Astrocyte of the spinal cord (primary cell): ENCODE data around the gene HYAL1.

Experiments
- DNase-seq: peaks from one replicate; pipeline ENCODE4 v3.0.0; 2011; ENCODE audit warnings: low read depth, low spot score
- H3K4me3 ChIP-seq: 2 replicates; pipeline ENCODE4 v1.5.1; 2011; ENCODE audit warnings: low read depth, mild to moderate bottlenecking, low read length, moderate library complexity
- in situ Hi-C: cut with HindIII; loops from 2 replicates; pipeline ENCODE4 v1.10.0; 2017; ENCODE audit warnings: low sequenced_read_pairs
- TF ChIP-seq, protein P1 (sequence below): IDR thresholded peaks from 2 replicates; pipeline ENCODE4 v1.5.1; 2012; ENCODE audit warnings: low read depth, mild to moderate bottlenecking, low read length, inconsistent platforms

Gene HYAL1

DNA sequence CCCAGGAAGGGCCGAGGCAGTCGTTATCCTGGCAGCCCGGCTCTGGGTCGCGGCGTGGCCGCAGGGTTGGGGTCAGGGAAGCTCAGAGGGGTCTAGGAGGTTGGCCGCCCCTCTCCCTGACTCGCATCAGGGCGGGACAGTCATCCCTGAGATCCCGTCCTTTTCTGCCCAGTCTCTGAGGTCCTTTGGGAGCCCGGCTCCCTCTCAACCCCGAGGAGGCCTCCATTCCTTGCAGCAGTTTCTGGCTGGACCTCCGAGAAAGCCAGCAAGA lies 18.7 kb upstream of the HYAL1 start:
- TF ChIP-seq, protein P1, sequence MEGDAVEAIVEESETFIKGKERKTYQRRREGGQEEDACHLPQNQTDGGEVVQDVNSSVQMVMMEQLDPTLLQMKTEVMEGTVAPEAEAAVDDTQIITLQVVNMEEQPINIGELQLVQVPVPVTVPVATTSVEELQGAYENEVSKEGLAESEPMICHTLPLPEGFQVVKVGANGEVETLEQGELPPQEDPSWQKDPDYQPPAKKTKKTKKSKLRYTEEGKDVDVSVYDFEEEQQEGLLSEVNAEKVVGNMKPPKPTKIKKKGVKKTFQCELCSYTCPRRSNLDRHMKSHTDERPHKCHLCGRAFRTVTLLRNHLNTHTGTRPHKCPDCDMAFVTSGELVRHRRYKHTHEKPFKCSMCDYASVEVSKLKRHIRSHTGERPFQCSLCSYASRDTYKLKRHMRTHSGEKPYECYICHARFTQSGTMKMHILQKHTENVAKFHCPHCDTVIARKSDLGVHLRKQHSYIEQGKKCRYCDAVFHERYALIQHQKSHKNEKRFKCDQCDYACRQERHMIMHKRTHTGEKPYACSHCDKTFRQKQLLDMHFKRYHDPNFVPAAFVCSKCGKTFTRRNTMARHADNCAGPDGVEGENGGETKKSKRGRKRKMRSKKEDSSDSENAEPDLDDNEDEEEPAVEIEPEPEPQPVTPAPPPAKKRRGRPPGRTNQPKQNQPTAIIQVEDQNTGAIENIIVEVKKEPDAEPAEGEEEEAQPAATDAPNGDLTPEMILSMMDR: no peak
- H3K4me3 ChIP-seq: peak overlapping the region; percentile 70
- in situ Hi-C loops: no loop called here
- DNase-seq: no peak

DNA sequence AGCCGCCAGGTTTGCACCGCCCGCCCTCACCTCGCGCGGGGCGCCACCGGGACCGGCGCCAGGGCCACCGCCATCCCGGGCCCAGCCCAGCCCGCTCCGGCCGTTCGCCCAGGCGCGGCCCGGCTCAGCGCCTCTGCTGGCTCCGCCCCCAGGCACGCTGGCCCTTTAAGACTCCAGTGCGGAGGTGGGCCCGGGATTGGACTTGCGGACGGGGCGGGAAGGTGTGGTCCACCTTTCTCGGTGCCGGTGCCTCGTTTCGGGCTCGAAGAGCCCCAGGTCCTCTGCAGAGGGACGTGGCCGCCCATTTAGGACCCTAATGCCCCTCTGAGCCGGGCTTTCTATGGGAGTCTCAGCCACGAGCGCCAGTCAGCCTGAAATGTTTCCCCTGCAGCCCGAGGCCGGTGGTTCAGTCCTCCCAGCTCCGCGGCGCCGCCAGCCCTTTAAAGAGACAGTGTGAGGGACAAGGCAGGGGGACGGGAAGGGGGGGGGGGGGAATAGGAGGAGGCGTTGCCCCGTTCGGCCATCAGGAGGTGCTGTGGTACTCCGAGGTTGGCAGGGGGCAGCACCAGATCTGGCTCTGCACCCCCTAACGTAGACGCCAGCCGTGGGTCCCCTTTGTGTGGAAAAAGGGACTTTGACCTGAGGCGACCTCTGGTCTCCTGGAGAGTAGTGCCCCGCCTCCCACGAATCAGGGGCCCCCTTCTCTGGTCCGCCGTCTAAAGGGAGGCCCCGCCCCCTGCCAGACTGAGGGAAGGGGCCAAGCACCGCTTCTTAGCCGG lies 18.2 kb upstream of the HYAL1 start:
- peak; percentile 91 for DNase-seq
- H3K4me3 ChIP-seq: peak overlapping the region; percentile 70
- in situ Hi-C loops: no loop called here
- TF ChIP-seq, protein P1: peak; percentile 60

DNA sequence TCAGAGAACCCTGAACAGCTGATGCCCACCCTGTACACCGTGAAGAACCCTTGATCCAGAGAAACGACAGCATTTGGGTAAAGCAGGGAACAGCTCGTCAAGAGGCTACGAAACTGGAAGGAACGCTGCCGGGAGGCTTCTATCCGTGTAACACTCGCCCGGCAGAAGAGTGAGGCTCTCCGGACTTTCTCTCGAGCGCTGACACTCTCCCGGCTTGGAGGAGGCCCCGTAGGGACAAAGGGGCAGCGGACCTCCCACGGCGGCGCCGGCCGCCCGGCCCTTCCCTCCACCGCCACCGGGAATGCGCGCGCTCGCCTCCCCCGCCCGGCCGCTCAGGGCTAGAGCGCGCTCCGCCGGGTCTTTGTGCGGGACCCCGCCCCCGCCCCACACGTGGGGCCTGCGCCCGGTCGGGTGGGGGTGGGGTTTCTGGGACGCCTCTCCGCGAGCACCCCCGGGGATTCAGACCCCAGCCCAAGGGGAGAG lies 17.5 kb upstream of the HYAL1 start:
- in situ Hi-C loops: no loop called here
- peak; percentile 66 for DNase-seq
- TF ChIP-seq, protein P1: no peak

DNA sequence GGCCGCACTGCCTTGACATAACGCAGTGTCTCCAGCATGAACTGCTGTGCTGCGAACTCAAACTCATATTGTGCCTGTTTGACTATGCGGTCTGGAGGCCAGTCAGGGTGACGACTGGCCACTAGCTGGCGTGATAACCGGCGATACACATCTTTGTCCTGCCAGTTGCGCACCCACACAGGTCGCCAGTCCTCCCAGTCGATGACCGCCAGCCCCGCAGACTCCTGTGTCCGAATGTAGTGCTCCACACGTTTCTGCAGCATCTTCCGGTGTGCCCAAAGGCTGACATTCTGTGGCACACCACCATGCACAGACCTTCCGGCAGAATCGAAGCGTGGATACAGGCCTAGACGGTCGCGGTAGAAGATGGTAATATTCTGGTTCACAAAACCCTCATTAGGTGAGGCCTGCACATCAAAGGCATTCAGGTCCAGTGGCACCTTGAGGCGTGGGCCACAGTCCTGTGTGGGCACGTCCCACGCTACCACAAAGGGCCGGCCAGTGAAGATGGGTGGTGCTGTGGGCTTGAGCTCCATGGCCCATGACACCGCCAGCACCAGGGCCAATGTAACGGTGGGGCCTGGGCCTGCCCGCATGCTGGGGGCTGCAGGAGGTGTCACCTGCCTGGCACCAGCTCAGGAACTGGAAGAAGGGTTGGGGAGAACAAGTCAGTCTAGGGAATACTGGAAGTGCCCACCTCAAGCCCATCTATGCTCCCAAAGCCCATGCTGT lies 16.7 kb upstream of the HYAL1 start:
- in situ Hi-C loops: no loop called here
- TF ChIP-seq, protein P1: no peak
- peak overlapping the region; percentile 70 for H3K4me3 ChIP-seq
- no peak for DNase-seq

More for the DNA sequence above, 17.5 kb upstream of the HYAL1 start:
- peak overlapping the region; percentile 70 for H3K4me3 ChIP-seq

DNA sequence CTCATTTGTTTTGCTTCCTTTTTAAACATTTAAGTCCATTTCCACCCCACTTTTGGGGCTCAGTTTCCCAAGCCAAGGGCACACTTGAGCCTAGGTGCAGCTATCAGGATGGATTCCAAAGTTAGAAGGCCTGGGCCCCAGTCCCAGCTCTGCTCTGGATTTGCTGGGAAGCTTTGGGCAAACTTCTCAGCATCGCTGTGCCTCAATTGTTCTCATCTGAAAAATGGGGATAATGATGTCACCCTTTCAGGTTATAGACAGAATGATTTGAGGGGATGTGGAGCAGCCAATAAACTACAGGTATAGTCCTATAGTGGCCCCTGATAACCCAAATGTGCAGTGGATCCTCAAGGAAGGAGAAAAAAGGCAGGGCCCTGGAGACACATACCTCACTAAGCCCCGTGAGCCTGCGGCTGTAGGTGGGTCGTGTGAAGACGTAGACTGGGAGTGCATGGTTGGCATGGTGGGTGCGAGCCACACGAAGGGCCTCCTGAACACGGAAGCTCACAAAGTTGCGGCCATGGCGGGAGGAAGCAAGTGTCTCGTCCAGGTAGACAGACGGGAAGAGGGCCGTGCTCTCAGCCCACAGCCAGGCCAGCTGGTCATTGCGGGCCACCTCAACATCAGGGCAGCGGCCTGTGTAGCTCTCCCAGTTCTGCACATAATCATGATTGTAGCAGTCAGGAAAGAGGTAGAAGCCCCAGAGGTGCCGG lies 16.0 kb upstream of the HYAL1 start:
- in situ Hi-C loops: no loop called here
- DNase-seq: no peak
- no peak overlapping the region for H3K4me3 ChIP-seq
- TF ChIP-seq, protein P1: no peak

DNA sequence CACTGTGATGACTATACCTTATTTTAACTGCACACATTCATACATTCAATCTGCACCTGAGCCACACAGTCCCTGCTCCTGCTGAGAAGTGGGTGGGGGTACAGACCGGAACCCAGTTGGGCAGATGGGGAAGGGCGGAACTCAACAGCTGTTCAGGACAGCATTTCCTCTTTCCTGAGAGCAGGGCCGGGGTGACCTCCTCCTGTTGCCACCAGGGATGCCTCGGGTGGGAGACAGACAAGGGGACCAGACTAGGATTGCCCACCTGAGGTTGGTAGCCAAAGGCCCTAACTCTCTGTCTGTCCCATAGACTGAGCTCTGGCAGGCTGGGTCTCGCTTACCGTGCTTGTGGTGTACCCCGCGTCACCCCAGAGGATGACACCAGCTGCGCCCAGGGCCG lies 15.2 kb upstream of the HYAL1 start:
- H3K4me3 ChIP-seq: no peak overlapping the region
- no peak for DNase-seq
- in situ Hi-C loops: no loop called here
- TF ChIP-seq, protein P1: no peak
